ENCODE results near the gene HSPH1. TPM values are rescaled to one million over a fixed set of nuclear protein-coding genes. Genes with fewer than 3 reads are reported as not detected.

HSPH1 gene
- total RNA-seq, 2 experiments from 2014 or later = 122 to 150 TPM

DNA sequence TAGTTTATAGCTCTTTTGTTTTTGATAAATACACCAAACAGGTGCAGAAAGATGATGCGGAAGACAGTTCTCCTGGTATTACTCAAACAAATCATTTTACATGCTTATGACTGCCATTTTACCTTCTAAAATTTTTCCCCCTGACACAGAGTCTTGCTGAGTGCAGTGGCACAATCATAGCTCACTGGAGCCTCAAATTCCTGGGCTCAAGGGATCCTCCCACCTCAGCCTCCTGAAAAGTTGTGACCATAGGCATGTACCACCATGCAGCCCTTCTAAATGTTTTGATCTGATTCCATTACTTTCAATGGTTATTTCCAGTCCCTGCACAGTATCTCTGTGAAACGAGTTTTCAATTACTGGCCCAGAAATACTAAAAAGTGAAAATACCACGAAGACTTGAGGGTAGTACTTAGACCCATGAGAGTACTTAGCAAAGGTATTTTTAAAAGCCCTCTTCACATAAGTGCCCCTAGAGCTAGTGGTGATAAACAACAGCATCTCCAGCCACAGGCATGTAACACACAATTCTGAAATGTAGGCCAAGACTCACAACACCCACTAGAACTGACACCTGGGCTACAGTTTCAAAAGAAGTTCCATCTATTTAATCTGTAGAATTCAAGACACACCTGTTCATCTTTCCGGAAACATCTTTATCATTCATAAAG lies 11.3 kb downstream of the HSPH1 start:
- Mint-ChIP-seq H3K9me3 (no peaks in the 10 kb centered on the region), H3K4me3 (no peak overlapping the region), H3K27ac (no peak overlapping the region)

DNA sequence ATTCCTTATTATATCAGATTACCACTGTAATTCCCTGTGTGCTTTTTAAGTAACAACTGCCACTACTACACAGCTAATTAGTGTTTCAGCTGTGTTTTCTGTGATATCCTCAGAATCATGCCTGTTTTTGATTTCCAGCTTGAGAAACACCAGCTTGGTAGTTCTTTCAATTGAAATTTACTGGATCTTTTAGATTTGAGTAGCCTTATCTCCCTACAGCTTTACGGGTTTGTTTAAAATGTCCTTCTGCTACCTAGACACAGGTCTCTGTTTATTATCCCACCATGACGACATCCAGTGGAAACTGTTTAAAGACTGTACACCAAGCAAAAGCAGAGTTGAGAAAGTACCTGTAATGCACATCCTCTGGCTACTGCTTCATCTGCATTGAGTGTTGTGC lies 12.1 kb downstream of the HSPH1 start:
- Mint-ChIP-seq H3K4me1 (ENCODE audit: low read depth) (peaks cover 21% of the 10 kb centered on the region), H3K27me3 (ENCODE audit: low read depth) (no peaks in the 10 kb centered on the region), H3K4me3 (no peak overlapping the region), H3K9me3 (no peaks in the 10 kb centered on the region), H3K27ac (no peak overlapping the region), H3K36me3 (ENCODE audit: low read depth) (peaks cover 63% of the 10 kb centered on the region)
- DNase-seq = no peak
- intact Hi-C loops (cut with micrococcal nuclease) = no loop called here
- CTCF ChIA-PET = no interaction called here

More for the DNA sequence above, 11.3 kb downstream of the HSPH1 start:
- Mint-ChIP-seq H3K27me3 (ENCODE audit: low read depth) (no peaks in the 10 kb centered on the region), H3K4me1 (ENCODE audit: low read depth) (peaks cover 17% of the 10 kb centered on the region), H3K36me3 (ENCODE audit: low read depth) (peaks cover 59% of the 10 kb centered on the region)
- CTCF ChIA-PET = interaction anchor here (0.8 kb wide), 1 partner anchor 106 kb away, joined by 3 read pairs; no protein-coding TSS in a partner anchor
- intact Hi-C loops (cut with micrococcal nuclease) = no loop called here
- DNase-seq = no peak

DNA sequence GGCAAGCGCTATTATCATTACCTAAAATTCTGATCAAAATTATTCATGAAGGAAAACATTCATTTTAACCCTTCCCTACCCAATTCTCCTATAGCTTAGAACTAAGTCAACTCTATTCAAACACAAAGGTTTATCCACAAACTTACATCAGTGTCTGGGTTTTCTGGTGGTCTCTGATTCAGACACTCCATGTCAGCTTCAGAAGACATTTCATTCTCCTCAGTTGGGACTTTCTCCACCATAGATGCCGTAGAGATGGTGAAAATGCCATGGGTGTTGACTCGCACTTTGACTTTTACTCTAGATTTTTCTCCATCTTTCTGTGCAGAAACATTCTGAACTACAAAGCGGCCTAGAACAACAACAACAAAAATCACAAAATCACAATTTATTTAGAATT lies 16.3 kb downstream of the HSPH1 start:
- Mint-ChIP-seq H3K27ac (no peak overlapping the region), H3K4me3 (no peak overlapping the region), H3K36me3 (ENCODE audit: low read depth) (peaks cover 62% of the 10 kb centered on the region), H3K9me3 (no peaks in the 10 kb centered on the region), H3K4me1 (ENCODE audit: low read depth) (peaks cover 10% of the 10 kb centered on the region), H3K27me3 (ENCODE audit: low read depth) (no peaks in the 10 kb centered on the region)
- CTCF ChIA-PET = no interaction called here
- intact Hi-C loops (cut with micrococcal nuclease) = loop anchor here (2.0 kb wide), 1 partner anchor 15 kb away; the partner anchor contains the start of gene HSPH1
- DNase-seq = no peak

DNA sequence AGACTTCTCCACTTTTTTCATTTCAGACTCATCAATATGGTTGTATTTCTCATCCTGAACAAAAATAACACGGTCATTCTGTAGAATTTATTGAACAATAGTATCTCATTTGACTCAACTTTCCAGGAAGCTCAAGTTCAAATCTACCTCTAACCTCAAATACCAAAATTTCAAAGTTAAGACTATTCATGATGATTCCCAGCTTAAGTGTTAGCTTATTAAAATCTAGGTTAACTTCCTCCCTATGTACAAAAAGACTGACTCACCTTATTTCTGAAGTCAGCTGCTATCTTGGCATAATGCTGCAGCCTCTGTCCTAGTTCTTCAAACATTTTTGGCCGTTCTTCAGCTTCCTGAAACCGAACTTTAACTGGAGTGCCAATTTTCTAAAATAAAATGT lies 23.2 kb downstream of the HSPH1 start:
- CTCF ChIA-PET = interaction anchor here (0.5 to 0.8 kb wide), 3 partner anchors 14 to 1461 kb away, joined by 3 read pairs; no protein-coding TSS in a partner anchor
- intact Hi-C loops (cut with micrococcal nuclease) = loop anchor here (5.0 kb wide), 1 partner anchor 66 kb away; no protein-coding TSS in a partner anchor
- Mint-ChIP-seq H3K27ac (peak overlapping the region; percentile 39), H3K9me3 (no peaks in the 10 kb centered on the region), H3K4me1 (ENCODE audit: low read depth) (peaks cover 36% of the 10 kb centered on the region), H3K27me3 (ENCODE audit: low read depth) (no peaks in the 10 kb centered on the region), H3K4me3 (no peak overlapping the region), H3K36me3 (ENCODE audit: low read depth) (peaks cover 63% of the 10 kb centered on the region)
- no peak for DNase-seq

DNA sequence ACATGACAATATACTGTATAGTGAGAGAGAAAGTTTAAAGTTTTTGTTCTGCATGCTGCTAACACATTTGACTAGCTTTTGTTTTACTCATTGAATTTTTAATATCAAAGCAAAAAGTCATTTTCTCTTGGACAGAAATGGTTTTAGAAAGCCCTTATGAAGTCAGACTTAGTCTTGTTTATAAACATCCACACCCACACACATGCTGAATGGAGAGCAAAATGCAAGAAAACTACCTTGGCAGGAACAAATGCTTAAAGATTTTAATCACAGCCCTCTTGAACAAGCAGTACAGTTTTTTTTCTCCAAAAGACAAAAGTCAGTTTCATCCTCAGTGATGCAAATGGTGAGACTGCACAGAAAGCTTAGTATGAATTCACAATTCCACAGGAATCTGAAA lies 25.0 kb downstream of the HSPH1 start:
- H3K36me3 Mint-ChIP-seq (ENCODE audit: low read depth) = peaks cover 50% of the 10 kb centered on the region
- H3K27me3 Mint-ChIP-seq (ENCODE audit: low read depth) = no peaks in the 10 kb centered on the region
- DNase-seq = no peak
- CTCF ChIA-PET = interaction anchor here (0.6 to 1.7 kb wide), 2 partner anchors 92 to 335 kb away, joined by 3 to 5 read pairs; no protein-coding TSS in a partner anchor
- H3K4me1 Mint-ChIP-seq (ENCODE audit: low read depth) = peaks cover 42% of the 10 kb centered on the region
- intact Hi-C loops (cut with micrococcal nuclease) = loop anchor here (5.0 kb wide), 1 partner anchor 64 kb away; no protein-coding TSS in a partner anchor
- H3K9me3 Mint-ChIP-seq = no peaks in the 10 kb centered on the region
- no peak overlapping the region for H3K27ac Mint-ChIP-seq
- no peak overlapping the region for H3K4me3 Mint-ChIP-seq

DNA sequence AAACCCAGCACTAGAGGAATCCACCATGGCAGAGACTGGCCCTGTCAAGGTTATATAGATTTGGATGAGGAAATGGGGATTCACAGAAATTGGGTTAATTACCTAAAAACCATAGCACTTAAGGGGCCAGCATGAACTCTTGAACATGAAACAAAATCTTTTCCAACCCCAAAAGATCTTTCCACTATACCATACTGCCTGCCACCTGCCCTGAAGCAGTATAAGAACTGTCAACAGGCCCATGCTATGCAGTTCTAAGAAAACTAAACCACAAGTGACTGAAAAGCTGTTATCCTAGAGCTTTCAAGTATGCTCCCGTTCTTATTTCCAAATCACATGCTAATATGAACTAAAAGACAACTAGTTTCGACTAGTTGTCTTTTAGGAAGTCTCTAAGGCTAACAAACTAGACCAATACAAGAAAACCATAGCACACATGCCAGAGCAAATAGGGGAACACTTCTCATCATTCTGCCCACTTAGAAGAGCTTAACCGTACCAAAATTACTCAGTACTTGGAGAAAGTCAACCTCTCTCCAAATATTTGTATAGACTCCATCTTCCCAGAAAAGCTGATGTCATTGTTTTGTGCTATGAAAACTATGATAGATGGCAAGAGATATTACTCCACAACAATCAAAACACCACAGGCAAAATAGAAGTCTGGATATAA lies 27.5 kb downstream of the HSPH1 start:
- peaks cover 2% of the 10 kb centered on the region for H3K27me3 Mint-ChIP-seq (ENCODE audit: low read depth)
- intact Hi-C loops (cut with micrococcal nuclease) = no loop called here
- peaks cover 36% of the 10 kb centered on the region for H3K36me3 Mint-ChIP-seq (ENCODE audit: low read depth)
- CTCF ChIA-PET = interaction anchor here (0.9 kb wide), 1 partner anchor 85 kb away, joined by 4 read pairs; no protein-coding TSS in a partner anchor
- H3K9me3 Mint-ChIP-seq = no peaks in the 10 kb centered on the region
- no peak overlapping the region for H3K4me3 Mint-ChIP-seq
- peaks cover 45% of the 10 kb centered on the region for H3K4me1 Mint-ChIP-seq (ENCODE audit: low read depth)
- no peak for DNase-seq
- peak overlapping the region; percentile 32 for H3K27ac Mint-ChIP-seq

DNA sequence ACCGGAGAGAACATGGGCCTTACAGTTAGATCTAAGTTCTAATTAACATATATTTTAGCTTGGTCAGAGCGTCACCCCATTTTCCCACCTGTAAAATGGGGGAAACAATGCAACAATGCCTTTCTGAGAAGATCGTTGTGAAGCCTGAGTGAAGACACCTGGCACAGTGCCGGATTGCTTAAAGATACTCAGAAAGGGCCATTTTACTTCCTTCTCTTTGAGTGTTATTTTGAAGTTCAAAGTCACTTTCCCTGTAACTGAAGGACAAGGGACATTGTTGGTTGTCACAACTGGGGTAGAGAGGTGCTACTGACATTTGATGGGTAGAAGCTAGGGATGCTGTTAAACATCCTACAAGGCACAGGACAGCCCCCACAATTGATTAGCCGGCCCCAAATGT lies 28.1 kb downstream of the HSPH1 start:
- intact Hi-C loops (cut with micrococcal nuclease) = no loop called here
- peak overlapping the region; percentile 32 for H3K27ac Mint-ChIP-seq
- H3K4me1 Mint-ChIP-seq (ENCODE audit: low read depth) = peaks cover 41% of the 10 kb centered on the region
- H3K4me3 Mint-ChIP-seq = no peak overlapping the region
- H3K36me3 Mint-ChIP-seq (ENCODE audit: low read depth) = peaks cover 32% of the 10 kb centered on the region
- no peak for DNase-seq
- CTCF ChIA-PET = no interaction called here
- H3K27me3 Mint-ChIP-seq (ENCODE audit: low read depth) = peaks cover 5% of the 10 kb centered on the region
- no peaks in the 10 kb centered on the region for H3K9me3 Mint-ChIP-seq

DNA sequence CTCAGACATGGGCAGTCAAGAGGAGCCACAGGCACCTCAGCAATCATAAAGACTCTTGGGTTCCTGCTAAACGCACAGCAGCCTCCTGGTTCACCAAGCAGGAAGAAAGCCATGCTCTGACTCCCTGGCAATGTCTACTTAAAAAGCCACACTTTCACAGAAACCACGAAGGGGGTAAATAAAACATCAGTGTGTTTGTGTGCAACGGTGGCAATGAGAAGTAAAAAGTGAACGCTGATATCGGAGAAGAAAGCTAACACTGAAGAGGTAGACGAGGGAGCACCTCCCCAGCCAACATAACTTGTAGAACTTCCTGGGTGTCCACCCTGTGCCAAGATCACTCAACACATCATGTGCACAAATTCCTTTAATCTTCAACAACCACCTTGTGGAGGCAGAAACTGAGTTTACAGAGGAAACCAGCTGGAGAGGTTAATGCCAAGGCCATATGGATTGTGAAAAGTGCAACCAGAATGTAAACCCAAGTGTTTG lies 30.2 kb downstream of the HSPH1 start:
- Mint-ChIP-seq H3K36me3 (ENCODE audit: low read depth) (peaks cover 14% of the 10 kb centered on the region), H3K4me3 (no peak overlapping the region), H3K27ac (no peak overlapping the region), H3K9me3 (no peaks in the 10 kb centered on the region), H3K27me3 (ENCODE audit: low read depth) (peaks cover 12% of the 10 kb centered on the region), H3K4me1 (ENCODE audit: low read depth) (peaks cover 25% of the 10 kb centered on the region)
- CTCF ChIA-PET = no interaction called here
- intact Hi-C loops (cut with micrococcal nuclease) = no loop called here
- no peak for DNase-seq

DNA sequence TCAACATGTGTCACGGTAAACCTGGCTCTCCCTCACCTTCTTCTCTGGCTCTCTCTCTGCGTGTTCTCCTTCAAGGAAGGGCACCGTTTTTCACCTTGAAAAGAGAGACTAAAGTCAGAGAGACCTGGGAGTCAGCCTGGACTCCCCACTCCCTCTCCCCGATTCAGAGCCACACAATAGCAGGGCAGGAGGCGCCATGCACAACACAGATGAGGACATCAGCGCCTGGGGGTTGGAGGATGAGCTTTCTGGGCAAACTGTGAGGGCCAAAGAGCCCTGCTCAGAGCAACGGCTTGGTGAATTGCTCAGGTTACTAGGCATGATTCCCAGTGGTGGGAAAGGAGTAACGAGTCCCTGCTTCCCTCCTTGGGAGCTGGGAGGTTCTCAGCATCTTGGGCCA lies 32.3 kb downstream of the HSPH1 start:
- Mint-ChIP-seq H3K9me3 (no peaks in the 10 kb centered on the region), H3K36me3 (ENCODE audit: low read depth) (peaks cover 5% of the 10 kb centered on the region), H3K27ac (no peak overlapping the region), H3K4me1 (ENCODE audit: low read depth) (peaks cover 18% of the 10 kb centered on the region), H3K27me3 (ENCODE audit: low read depth) (peaks cover 32% of the 10 kb centered on the region), H3K4me3 (no peak overlapping the region)
- intact Hi-C loops (cut with micrococcal nuclease) = no loop called here
- DNase-seq = no peak
- CTCF ChIA-PET = interaction anchor here (0.6 kb wide), 1 partner anchor 8 kb away, joined by 3 read pairs; no protein-coding TSS in a partner anchor

DNA sequence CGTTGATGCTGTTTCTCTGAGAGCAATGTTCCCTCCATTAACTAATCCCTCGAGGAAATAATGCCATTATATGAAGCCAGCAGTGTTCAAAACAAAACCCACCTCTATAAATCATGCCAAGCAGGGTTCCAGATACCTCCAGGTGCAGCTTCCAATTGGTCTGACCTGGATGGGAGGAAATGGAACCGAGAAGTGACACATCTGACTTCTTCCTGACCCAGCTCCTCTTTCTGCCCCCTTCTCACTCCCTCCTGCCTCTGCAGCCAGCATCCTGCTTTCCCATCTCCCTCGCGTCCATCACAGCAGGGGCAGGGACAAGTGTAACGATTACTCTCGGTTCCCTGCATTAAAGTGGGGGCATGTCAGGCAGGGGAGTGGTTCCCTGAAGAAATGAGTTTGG lies 37.5 kb downstream of the HSPH1 start:
- Mint-ChIP-seq H3K36me3 (ENCODE audit: low read depth) (no peaks in the 10 kb centered on the region), H3K4me3 (no peak overlapping the region), H3K9me3 (no peaks in the 10 kb centered on the region), H3K27me3 (ENCODE audit: low read depth) (peaks cover 47% of the 10 kb centered on the region), H3K27ac (no peak overlapping the region), H3K4me1 (ENCODE audit: low read depth) (peaks cover 4% of the 10 kb centered on the region)
- CTCF ChIA-PET = interaction anchor here (0.6 kb wide), 1 partner anchor 1528 kb away, joined by 3 read pairs; no protein-coding TSS in a partner anchor
- intact Hi-C loops (cut with micrococcal nuclease) = no loop called here
- DNase-seq = no peak

DNA sequence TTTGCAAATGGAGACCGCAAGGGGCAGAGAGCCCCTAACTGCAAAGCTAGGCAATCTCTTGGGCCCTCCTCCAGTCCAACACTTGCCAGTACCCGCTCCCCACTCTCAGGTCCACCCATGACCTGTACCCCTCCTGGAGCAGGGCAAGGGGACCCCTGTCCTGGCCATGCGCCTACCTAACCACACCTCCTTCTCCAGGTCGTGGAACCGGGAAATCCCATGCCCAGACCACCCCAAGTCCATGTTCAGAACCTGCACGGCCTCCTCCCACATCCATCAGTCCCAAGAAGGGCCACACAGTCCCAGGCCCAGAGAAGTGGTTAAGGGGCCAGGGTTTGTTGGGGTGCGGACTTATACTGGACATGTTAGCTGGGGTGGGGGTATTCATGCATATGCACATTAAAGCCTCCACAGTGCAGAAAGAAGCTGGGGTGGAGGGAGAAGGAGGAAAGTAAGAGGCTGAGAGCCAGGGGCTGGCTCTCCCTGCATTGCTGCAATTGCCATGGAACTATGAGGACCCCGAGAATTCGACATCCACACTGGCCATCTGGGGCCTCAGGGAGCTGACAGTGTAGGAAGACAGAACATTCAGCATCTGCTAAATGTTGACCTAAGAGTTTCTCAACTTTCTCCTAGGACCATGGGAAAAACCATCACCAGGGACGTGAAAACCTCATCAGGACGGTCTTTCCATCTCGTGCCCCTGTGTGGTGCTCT lies 39.0 kb downstream of the HSPH1 start:
- H3K36me3 Mint-ChIP-seq (ENCODE audit: low read depth) = no peaks in the 10 kb centered on the region
- CTCF ChIA-PET = no interaction called here
- no peak for DNase-seq
- peaks cover 4% of the 10 kb centered on the region for H3K4me1 Mint-ChIP-seq (ENCODE audit: low read depth)
- H3K9me3 Mint-ChIP-seq = no peaks in the 10 kb centered on the region
- peaks cover 46% of the 10 kb centered on the region for H3K27me3 Mint-ChIP-seq (ENCODE audit: low read depth)
- no peak overlapping the region for H3K4me3 Mint-ChIP-seq
- no peak overlapping the region for H3K27ac Mint-ChIP-seq
- intact Hi-C loops (cut with micrococcal nuclease) = no loop called here

DNA sequence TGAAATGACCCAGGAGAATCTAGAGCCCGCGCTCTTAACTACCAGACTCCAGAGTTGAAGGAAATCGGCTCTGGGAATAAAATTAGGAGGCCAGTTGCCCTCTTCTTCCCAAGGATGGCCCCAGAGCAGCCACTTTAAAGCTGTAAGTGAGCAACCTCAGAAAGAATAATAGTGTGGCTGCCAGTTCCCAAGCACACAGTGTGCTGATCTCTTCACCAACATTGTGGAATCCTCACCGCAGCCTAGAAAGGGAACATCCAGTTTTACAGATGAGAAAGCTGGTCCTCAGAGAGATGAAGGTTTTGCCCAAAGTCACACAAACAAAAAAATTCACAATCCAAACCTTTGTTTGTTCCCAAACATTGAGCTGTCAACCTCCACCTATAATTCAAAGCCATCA lies 39.6 kb downstream of the HSPH1 start:
- Mint-ChIP-seq H3K36me3 (ENCODE audit: low read depth) (no peaks in the 10 kb centered on the region), H3K27ac (no peak overlapping the region), H3K9me3 (no peaks in the 10 kb centered on the region), H3K4me3 (no peak overlapping the region), H3K4me1 (ENCODE audit: low read depth) (peaks cover 4% of the 10 kb centered on the region), H3K27me3 (ENCODE audit: low read depth) (peaks cover 44% of the 10 kb centered on the region)
- CTCF ChIA-PET = interaction anchor here (0.7 kb wide), 1 partner anchor 8 kb away, joined by 3 read pairs; no protein-coding TSS in a partner anchor
- intact Hi-C loops (cut with micrococcal nuclease) = no loop called here
- DNase-seq = no peak

Data from activated naive CD4-positive, alpha-beta T cell treated with anti-CD3 and anti-CD28 coated beads for 36 hours (primary cell).